HS-5 (cell line): Measurements from ENCODE around the gene SLC35A1.
"Not testable (repeated sequence)": the region's sequence is repeated elsewhere in the genome, so short reads cannot be mapped to it uniquely, and the experiment has no call there.

Experiments used
- DNase-seq: peaks from one replicate; pipeline ENCODE4 v3.0.0-alpha.2; 2012; ENCODE audit warnings: low read depth

The SLC35A1 gene

DNA sequence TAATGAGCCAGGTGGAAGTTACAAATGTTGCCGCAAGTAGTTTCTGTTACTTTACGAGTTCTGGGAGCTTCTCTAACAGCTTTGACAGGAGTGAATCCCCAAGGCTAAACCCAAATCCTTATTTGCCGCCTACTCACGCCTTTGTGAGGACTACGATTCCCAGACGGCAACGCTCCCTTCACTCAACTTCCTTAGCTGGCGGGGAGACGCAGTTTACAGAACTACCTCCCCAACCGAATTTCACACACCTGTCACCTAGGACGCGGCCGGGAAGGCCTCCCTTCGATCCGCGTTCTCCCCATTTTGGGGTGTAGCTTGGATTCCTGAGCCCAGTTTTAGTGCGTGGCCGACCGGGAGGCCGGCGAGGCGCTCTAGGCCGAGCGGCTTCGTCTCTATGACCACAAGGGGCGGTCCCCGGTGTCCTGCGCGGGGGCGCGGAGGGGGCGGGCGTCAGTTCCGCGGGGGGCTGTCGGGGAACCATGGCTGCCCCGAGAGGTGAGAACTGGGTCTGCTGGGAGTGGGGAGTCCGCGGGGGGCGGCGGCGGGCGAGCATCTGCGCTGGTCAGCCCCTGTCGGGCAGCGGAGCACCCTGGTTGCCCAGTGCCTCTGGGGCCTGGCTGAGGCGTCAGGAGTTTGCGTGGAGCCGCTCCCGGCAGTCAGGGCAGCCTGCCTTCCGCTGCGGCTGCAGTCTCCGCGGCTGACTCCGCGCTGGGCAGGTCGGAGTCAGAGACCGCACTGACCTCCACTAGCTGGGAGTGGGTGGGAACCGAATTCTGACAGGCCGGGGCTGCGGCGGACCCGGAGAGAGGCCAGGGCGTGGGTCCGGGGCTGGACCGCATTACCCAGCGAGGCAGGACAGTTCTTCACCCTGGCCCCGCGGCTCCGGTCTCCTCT, at the start of gene SLC35A1:
Gene SLC35A1 (plus strand): TSS at position 450 of the 894 bp plus-strand sequence. CDS start 30 bp downstream, at position 480.
- peak; percentile 69 for DNase-seq

DNA sequence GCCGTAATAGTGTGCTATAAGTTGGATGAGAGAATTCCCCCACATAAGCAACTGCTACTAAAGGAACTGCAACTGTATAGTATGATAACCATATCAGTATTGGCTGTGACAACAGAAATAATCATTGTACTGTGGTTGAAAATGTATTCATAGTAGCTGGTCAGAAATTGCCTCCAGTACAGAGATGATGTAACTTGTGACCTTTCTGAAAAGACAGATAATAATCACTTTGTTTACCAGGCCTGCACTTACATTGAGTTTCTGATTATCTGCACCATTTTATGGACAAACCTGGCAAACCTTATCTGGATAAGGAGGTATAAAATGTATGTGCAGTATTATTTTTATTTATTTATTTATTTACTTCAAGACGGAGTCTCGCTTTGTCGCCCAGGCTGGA, 46.0 kb upstream of the SLC35A1 start:
- DNase-seq, result no peak

- DNase-seq, result no peak
Measured at GRCh38 chr6:87430499-87430898, 42.3 kb upstream of the SLC35A1 start.

DNA sequence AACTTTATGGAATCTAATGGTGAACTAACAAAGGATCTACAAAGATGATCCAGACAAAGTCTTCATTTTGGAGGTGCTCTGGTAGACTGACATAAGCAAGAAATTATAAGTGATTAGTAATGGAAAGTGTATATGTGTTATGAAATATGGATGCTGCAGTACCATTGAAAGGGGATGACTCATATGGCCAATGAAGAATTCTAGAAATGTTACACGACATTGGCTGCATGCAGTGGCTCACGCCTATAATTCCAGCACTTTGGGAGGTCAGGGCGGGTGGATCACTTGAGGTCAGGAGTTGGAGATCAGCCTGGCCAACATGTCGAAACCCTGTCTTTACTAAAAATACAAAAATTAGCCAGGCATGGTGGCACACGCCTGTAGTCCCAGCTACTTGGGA, 41.5 kb upstream of the SLC35A1 start:
- DNase-seq, result peak; percentile 60

- no peak for DNase-seq
Measured at GRCh38 chr6:87436435-87436834, 36.3 kb upstream of the SLC35A1 start.

GRCh38 chr6:87441711-87442110, 31.1 kb upstream of the SLC35A1 start:
- DNase-seq, result no peak

GRCh38 chr6:87444362-87444761, 28.4 kb upstream of the SLC35A1 start:
- no peak for DNase-seq

DNA sequence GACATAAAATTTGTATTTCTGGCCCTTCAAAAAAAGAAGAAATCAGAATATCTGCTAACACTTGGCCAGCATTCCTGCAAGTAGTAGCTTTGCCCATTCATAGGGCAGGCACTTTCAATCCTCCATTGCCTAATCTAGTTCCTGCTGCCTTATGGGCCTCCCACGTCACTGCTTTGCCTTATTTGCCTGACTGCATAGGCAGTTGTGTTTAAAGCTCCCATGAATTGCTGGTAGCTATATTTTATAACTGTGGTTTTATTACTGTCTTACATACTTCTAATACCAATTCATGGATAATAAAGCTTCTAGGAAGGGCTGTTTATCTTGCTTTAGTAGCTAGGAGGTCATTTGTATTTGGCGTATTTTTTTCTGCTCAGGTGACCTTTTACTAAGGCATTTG, 7.7 kb upstream of the SLC35A1 start:
- no peak for DNase-seq

- peak; percentile 15 for DNase-seq
Measured at GRCh38 chr6:87473419-87473903, 687 bp downstream of the SLC35A1 start.

DNA sequence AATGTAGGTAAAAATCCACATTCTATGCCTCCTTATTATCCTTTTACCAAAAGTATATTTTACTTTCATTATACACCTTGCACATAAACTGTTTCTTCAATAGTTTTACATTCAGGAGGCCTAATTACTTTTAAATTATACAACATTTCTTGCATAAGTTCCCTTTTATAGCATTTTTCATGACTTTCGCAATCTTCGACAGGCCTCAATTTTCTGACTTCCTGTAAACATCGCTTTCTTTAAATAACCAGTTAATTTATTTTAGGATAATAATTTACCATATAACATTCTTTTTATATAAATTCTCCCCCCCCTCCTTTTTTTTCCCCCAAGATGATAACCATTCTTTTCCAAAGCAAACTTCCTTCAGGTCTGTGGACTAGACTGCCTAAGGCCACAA, 9.2 kb downstream of the SLC35A1 start:
- no peak for DNase-seq

DNA sequence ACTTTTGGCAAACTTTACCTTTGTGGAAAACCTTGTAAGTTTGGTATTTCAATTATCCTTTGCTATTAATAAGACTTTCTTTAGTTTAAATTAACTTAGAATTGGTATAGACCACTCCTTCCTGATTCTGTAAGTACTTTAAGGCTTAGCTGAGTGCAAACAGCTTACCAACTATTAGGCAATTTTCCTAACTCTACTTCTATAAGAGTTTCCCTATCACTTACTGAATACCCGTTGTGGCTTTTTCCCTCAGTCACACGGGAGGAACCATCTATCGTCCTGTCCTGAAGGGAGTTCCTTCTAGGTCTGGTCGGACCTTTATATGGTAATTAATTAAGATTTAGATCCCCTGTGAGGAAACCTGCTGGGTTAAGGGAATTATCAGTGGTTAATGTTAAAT, 9.6 kb downstream of the SLC35A1 start:
- no peak for DNase-seq

- DNase-seq, result peak; percentile 28
Measured at GRCh38 chr6:87483929-87484328, 11.2 kb downstream of the SLC35A1 start.

- DNase-seq, result no peak
Measured at GRCh38 chr6:87484491-87484890, 11.7 kb downstream of the SLC35A1 start.

DNA sequence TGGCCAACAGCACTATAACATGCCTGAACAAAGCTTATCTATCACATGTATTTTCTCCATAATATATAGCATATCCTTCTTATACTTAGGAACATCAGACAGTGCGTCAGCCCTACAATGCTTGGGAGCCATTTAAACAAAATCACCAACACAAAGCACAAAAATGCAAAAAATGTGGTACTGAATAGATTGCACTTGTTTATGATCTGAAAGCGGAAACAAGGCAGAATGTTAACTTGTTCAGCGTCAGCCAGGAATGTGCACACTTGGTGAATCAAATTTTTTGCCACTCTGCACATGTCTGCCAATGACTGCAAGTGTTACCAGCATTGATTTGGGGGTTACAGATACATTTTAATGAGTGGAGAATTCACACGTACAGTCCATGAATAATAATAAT, 14.8 kb downstream of the SLC35A1 start:
- DNase-seq, result no peak

DNA sequence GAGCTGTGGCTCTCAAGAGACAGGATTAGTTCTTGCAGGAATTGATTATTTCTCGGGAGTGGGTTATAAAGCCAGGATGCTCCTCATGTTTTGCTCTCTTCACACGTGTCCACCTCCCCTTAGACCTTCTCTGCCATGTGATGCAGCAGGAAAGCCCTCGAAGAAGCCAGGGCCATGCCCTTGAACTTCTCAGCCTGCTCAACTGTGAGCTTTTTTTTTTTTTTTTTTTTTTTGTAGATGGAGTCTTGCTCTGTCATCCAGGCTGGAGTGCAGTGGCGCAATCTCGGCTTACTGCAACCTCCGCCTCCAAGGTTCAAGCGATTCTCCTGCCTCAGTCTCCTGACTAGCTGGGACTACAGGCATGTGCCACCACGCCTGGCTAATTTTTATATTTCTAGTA, 16.6 kb downstream of the SLC35A1 start:
- DNase-seq, result not testable (repeated sequence)

DNA sequence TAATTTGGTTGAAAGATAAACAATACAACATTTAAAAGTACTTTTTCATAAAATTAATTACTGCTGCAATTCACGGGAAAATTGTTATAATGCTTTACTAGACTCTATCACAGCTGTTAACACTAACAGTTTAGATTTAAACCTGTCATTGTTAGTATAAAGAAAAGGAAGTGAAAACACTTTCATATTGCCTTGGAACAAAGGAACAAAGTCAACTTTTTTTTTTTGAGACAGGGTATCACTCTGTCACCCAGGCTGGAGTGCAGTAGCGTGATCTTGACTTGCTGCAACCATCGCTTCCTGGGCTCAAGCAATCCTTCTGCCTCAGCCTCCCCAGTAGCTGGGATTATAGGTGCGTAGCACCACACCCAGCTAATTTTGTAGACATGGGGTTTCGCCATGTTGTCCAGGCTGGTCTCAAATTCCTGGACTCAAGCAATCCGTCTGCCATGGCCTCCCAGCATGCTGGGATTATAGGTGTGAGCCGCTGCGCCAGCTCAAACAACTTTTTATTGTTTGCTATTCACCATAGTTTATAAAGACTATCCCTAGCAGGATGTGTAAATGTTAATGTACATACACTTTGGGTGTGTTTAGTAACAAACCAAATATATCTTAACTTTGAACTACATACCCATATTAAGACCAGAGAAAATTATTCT, 22.1 kb downstream of the SLC35A1 start:
- DNase-seq, result no peak

DNA sequence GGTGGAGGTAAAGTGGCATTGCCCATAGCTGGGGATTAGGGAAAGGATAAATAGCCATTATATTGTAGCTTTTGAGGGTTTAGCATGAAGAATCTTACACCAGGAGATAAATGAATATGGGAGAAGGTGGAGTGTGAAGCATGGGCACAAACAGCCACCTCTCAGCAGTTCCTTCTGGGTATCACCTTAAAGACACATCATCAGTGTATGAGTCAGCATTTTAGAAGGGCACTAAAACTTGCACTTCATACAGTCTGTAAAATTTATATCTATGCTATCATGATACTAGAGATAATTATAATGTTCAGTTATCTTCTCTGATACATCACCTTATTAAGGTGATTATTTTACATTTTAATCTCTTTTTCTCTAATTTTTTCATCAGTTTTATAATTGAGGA, 25.3 kb downstream of the SLC35A1 start:
- no peak for DNase-seq

- no peak for DNase-seq
Measured at GRCh38 chr6:87501809-87502572, 29.2 kb downstream of the SLC35A1 start.

GRCh38 chr6:87504441-87504840, 31.7 kb downstream of the SLC35A1 start:
- no peak for DNase-seq

DNA sequence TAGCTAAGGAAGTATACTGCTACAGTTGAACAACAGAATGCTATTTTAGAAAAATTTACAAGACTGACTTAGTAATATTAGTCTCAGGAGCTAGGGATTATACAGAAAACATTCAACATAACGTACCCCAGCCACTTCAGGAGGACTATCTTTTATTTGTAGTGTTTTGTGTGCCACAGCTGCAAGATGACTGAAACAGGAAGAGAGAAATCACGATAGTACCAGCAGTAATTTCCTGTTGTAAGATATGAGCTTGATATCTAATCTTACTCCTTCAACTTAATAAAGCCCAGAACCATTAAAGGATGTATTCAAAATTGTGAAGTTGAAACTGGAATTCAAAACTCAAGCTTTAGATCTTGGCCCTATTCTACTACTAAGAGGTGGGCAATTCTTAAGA, 42.1 kb downstream of the SLC35A1 start:
- no peak for DNase-seq

DNA sequence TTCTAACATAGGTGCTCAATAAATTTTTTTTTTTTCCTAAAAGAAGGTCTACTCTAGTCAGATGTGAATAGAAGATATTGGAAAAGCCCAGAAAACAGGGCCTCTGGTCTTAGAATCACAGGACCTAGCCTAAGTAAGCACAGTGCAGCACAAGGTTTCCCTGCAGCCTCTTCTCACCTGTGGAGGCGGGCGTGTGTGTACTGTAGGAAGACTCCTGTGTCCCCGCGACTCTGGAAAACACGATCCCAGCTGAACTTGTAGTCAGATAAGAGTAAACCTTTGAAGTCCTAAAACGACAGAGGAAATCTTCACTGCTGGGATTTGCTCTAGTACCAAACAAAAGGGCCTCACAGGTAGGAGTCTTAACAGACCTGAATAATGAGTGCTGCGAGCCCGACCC, 45.7 kb downstream of the SLC35A1 start:
- DNase-seq, result no peak

GRCh38 chr6:87522686-87523085, 49.9 kb downstream of the SLC35A1 start:
- DNase-seq, result no peak

GRCh38 chr6:87529221-87529620, 56.4 kb downstream of the SLC35A1 start:
- DNase-seq, result no peak
